Activated B cell treated with CpG ODN at 0.5 μM for 24 hours (primary cell): ENCODE results near the gene ZNF784. TPM values are rescaled to one million over a fixed set of nuclear protein-coding genes. Genes with fewer than 3 reads are reported as not detected.

Experiments
- ATAC-seq: fragments of 200-7000 bp; cut with Tn5 transposase; one replicate; pipeline ENCODE4 v1.10.0; 2021; ENCODE audit warnings: low read depth, mild to moderate bottlenecking, moderate library complexity
- CTCF ChIA-PET: fragments of 350-600 bp; sonication (Branson Sonifier 250); formaldehyde crosslinking; loops from one replicate; lab custom pipeline; 2021; ENCODE audit warnings: antibody characterized with exemption; lab: Charles Lee
- POLR2A ChIA-PET: fragments of 350-600 bp; sonication (Branson Sonifier 250); formaldehyde crosslinking; loops from one replicate; lab custom pipeline; 2021; ENCODE audit warnings: antibody characterized with exemption; lab: Charles Lee
- DNase-seq: peaks from one replicate; pipeline ENCODE4 v3.0.0; 2022
- H3K27ac Mint-ChIP-seq: one replicate; pipeline ENCODE4 v1.8.0; 2020; ENCODE audit warnings: mixed read lengths
- H3K27me3 Mint-ChIP-seq: one replicate; pipeline ENCODE4 v1.8.0; 2021; ENCODE audit warnings: mixed read lengths
- H3K36me3 Mint-ChIP-seq: one replicate; pipeline ENCODE4 v1.8.0; 2021; ENCODE audit warnings: low read depth, mixed read lengths
- H3K4me1 Mint-ChIP-seq: one replicate; pipeline ENCODE4 v1.8.0; 2021; ENCODE audit warnings: mixed read lengths
- H3K4me3 Mint-ChIP-seq: one replicate; pipeline ENCODE4 v1.8.0; 2020; ENCODE audit warnings: mild to moderate bottlenecking, mixed read lengths
- H3K9me3 Mint-ChIP-seq: one replicate; pipeline ENCODE4 v1.8.0; 2020; ENCODE audit warnings: mixed read lengths
- intact Hi-C: fragments of 100-400 bp; cut with micrococcal nuclease; formaldehyde crosslinking; loops from one replicate; pipeline ENCODE4 v1.15.1; 2024
- total RNA-seq: library from RNA; stranded (reverse); gene quantifications from 2 replicates; pipeline ENCODE4 v1.2.3, GENCODE V29; 2022
- TF ChIP-seq, protein P1 (sequence below): fragments of 200-600 bp; IDR thresholded peaks from one replicate; pipeline ENCODE4 v1.8.0; 2022; ENCODE audit warnings: antibody characterized with exemption, mild to moderate bottlenecking

The ZNF784 gene
- total RNA-seq, 1 donor from 2014 or later: 8.9 TPM

GRCh38 chr19:55661826-55662225, 37.5 kb upstream of the ZNF784 start:
- no peaks in the 10 kb centered on the region for H3K9me3 Mint-ChIP-seq
- peaks cover 81% of the 10 kb centered on the region for H3K36me3 Mint-ChIP-seq
- intact Hi-C loops: no loop called here
- H3K27me3 Mint-ChIP-seq: no peaks in the 10 kb centered on the region
- CTCF ChIA-PET: no interaction called here
- DNase-seq: no peak
- H3K27ac Mint-ChIP-seq: peak overlapping the region; percentile 16
- no peak for ATAC-seq
- H3K4me1 Mint-ChIP-seq: peaks cover 39% of the 10 kb centered on the region
- H3K4me3 Mint-ChIP-seq: no peak overlapping the region
- POLR2A ChIA-PET: interaction anchor here (0.5 kb wide), 1 partner anchor 147 kb away, joined by 3 read pairs; no protein-coding TSS in a partner anchor
- TF ChIP-seq, protein P1, sequence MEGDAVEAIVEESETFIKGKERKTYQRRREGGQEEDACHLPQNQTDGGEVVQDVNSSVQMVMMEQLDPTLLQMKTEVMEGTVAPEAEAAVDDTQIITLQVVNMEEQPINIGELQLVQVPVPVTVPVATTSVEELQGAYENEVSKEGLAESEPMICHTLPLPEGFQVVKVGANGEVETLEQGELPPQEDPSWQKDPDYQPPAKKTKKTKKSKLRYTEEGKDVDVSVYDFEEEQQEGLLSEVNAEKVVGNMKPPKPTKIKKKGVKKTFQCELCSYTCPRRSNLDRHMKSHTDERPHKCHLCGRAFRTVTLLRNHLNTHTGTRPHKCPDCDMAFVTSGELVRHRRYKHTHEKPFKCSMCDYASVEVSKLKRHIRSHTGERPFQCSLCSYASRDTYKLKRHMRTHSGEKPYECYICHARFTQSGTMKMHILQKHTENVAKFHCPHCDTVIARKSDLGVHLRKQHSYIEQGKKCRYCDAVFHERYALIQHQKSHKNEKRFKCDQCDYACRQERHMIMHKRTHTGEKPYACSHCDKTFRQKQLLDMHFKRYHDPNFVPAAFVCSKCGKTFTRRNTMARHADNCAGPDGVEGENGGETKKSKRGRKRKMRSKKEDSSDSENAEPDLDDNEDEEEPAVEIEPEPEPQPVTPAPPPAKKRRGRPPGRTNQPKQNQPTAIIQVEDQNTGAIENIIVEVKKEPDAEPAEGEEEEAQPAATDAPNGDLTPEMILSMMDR: no peak

GRCh38 chr19:55660991-55661390, 36.6 kb upstream of the ZNF784 start:
- ChIA-PET CTCF (no interaction called here), POLR2A (no interaction called here)
- no peak overlapping the region for H3K4me3 Mint-ChIP-seq
- no peaks in the 10 kb centered on the region for H3K27me3 Mint-ChIP-seq
- H3K9me3 Mint-ChIP-seq: no peaks in the 10 kb centered on the region
- TF ChIP-seq, protein P1: no peak
- ATAC-seq: no peak
- peaks cover 78% of the 10 kb centered on the region for H3K36me3 Mint-ChIP-seq
- intact Hi-C loops: no loop called here
- peaks cover 47% of the 10 kb centered on the region for H3K4me1 Mint-ChIP-seq
- no peak overlapping the region for H3K27ac Mint-ChIP-seq
- no peak for DNase-seq

- DNase-seq (no peak), ATAC-seq (no peak)
- TF ChIP-seq, protein P1: no peak
- intact Hi-C loops: no loop called here
- CTCF ChIA-PET: no interaction called here
- Mint-ChIP-seq H3K4me3 (no peak overlapping the region), H3K36me3 (peaks cover 78% of the 10 kb centered on the region), H3K27ac (peak overlapping the region; percentile 47), H3K27me3 (no peaks in the 10 kb centered on the region), H3K9me3 (no peaks in the 10 kb centered on the region), H3K4me1 (peaks cover 51% of the 10 kb centered on the region)
- POLR2A ChIA-PET: no interaction called here
Observed at GRCh38 chr19:55660404-55660803, 36.0 kb upstream of the ZNF784 start.

- CTCF ChIA-PET: no interaction called here
- peaks cover 51% of the 10 kb centered on the region for H3K4me1 Mint-ChIP-seq
- peak overlapping the region; percentile 59 for H3K4me3 Mint-ChIP-seq
- H3K36me3 Mint-ChIP-seq: peaks cover 78% of the 10 kb centered on the region
- intact Hi-C loops: no loop called here
- H3K27me3 Mint-ChIP-seq: no peaks in the 10 kb centered on the region
- POLR2A ChIA-PET: interaction anchor here (0.6 kb wide), 1 partner anchor 14 kb away, joined by 5 read pairs; no protein-coding TSS in a partner anchor
- H3K27ac Mint-ChIP-seq: peak overlapping the region; percentile 47
- no peaks in the 10 kb centered on the region for H3K9me3 Mint-ChIP-seq
- no peak for ATAC-seq
- DNase-seq: no peak
- TF ChIP-seq, protein P1: no peak
Observed at GRCh38 chr19:55659822-55660221, 35.5 kb upstream of the ZNF784 start.

DNA sequence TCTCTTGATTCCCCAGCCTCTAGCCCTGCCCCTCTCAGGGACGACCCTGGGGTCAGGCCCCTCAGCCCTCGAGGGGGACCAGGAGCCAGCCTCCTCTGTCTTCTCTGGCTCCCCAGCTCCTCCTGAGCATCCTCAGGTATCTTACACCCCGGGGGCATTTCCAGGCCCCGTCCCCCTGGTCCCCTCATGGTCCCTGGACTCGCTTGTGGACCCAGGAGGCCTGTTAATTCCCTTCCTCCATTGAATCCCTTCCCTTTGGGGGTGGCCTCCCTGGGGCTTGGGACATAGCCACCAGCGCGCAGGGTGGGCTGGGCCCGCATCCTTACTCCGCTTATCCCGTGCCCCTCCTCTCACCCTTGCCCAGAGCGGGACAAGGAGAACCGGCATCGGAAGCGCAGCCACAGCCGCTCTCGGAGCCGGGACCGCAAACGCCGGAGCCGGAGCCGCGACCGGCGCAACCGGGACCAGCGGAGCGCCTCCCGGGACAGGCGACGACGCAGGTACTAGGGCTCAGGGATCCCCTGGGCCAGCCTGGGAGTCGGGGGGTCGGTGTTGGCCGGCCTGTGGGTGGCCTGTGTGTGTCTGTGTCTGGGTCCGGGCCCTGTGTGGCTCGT, 34.6 kb upstream of the ZNF784 start:
- Mint-ChIP-seq H3K27me3 (no peaks in the 10 kb centered on the region), H3K27ac (no peak overlapping the region), H3K36me3 (peaks cover 76% of the 10 kb centered on the region), H3K9me3 (no peaks in the 10 kb centered on the region), H3K4me3 (no peak overlapping the region), H3K4me1 (peaks cover 51% of the 10 kb centered on the region)
- ATAC-seq (no peak), DNase-seq (no peak)
- ChIA-PET CTCF (no interaction called here), POLR2A (interaction anchor here (0.6 kb wide), 1 partner anchor 8 kb away, joined by 6 read pairs; no protein-coding TSS in a partner anchor)
- intact Hi-C loops: no loop called here
- TF ChIP-seq, protein P1: no peak
